Keratinocyte (primary cell): ENCODE data around the gene CD4. TPM values are rescaled to one million over a fixed set of nuclear protein-coding genes. Genes with fewer than 3 reads are reported as not detected.

Source experiments
- DNase-seq: peaks from one replicate; pipeline ENCODE4 v3.0.0-alpha.2; 2011; ENCODE audit warnings: low read depth, missing footprints, low spot score
- FAIRE-seq: peaks from 2 replicates; lab custom pipeline; 2011; peaks lifted over from hg19 to GRCh38; lab: Jason Lieb, UNC
- H2AFZ ChIP-seq: 2 replicates; pipeline ENCODE4 v1.6.0; 2012; ENCODE audit warnings: low read length, control low read depth, inconsistent platforms; ENCODE audit not compliant: control insufficient read depth
- H3K27ac ChIP-seq: 2 replicates; pipeline ENCODE4 v1.5.1; 2011; ENCODE audit warnings: low read length; ENCODE audit not compliant: control insufficient read depth, insufficient read depth
- H3K27me3 ChIP-seq: 3 replicates; pipeline ENCODE4 v1.6.0; 2011; ENCODE audit warnings: low read length; ENCODE audit not compliant: control insufficient read depth, insufficient read depth; ENCODE audit errors: extremely low read depth
- H3K36me3 ChIP-seq, 2 experiments: 2 replicates in 1 of 2; 3 replicates in 1 of 2; pipeline ENCODE4 v1.5.1; 2011; ENCODE audit warnings: low read length in 2 of 2, mild to moderate bottlenecking in 1 of 2; ENCODE audit not compliant: control insufficient read depth in 2 of 2, insufficient read depth in 2 of 2; ENCODE audit errors: extremely low read depth in 1 of 2
- H3K4me1 ChIP-seq: 3 replicates; pipeline ENCODE4 v1.5.1; 2011; ENCODE audit warnings: low read length; ENCODE audit not compliant: control insufficient read depth, insufficient read depth; ENCODE audit errors: extremely low read depth
- H3K4me2 ChIP-seq: 3 replicates; pipeline ENCODE4 v1.6.0; 2011; ENCODE audit warnings: low read depth, low read length; ENCODE audit not compliant: control insufficient read depth, insufficient read depth; ENCODE audit errors: extremely low read depth
- H3K4me3 ChIP-seq, 3 experiments: fragments of 200-600 bp in 1 of 3; sonication (generic) in 1 of 3; 2 replicates in 2 of 3; 3 replicates in 1 of 3; pipeline ENCODE4 v1.5.1; 2011 to 2016; ENCODE audit warnings: low read length in 3 of 3, mild to moderate bottlenecking in 3 of 3, control low read depth in 2 of 3, inconsistent platforms in 1 of 3, low read depth in 1 of 3, mixed read lengths in 1 of 3, mixed run types in 1 of 3, moderate library complexity in 1 of 3; ENCODE audit not compliant: control insufficient read depth in 2 of 3, insufficient read depth in 2 of 3; ENCODE audit errors: extremely low read depth in 1 of 3
- H3K79me2 ChIP-seq: 2 replicates; pipeline ENCODE4 v1.6.0; 2012; ENCODE audit warnings: low read length; ENCODE audit not compliant: control insufficient read depth, insufficient read depth
- H3K9ac ChIP-seq: 3 replicates; pipeline ENCODE4 v1.6.0; 2011; ENCODE audit warnings: low read length; ENCODE audit not compliant: control insufficient read depth, insufficient read depth; ENCODE audit errors: extremely low read depth
- H3K9me1 ChIP-seq: 3 replicates; pipeline ENCODE4 v1.6.0; 2011; ENCODE audit warnings: low read length; ENCODE audit not compliant: control insufficient read depth, insufficient read depth; ENCODE audit errors: extremely low read depth
- H3K9me3 ChIP-seq: 2 replicates; pipeline ENCODE4 v1.5.1; 2012; ENCODE audit warnings: low read depth, low read length; ENCODE audit not compliant: control insufficient read depth
- H4K20me1 ChIP-seq: 3 replicates; pipeline ENCODE4 v1.6.0; 2011; ENCODE audit warnings: low read length; ENCODE audit not compliant: control insufficient read depth, insufficient read depth; ENCODE audit errors: extremely low read depth
- EZH2 ChIP-seq: IDR thresholded peaks from one replicate; pipeline ENCODE4 v1.6.1; 2012; ENCODE audit warnings: inconsistent platforms, mild to moderate bottlenecking, low read length, moderate library complexity
- dilution Hi-C: fragments of 300-500 bp; cut with MboI; formaldehyde crosslinking; loops from one replicate; pipeline ENCODE4 v1.7.0; 2020; ENCODE audit warnings: low sequenced_read_pairs; ENCODE audit not compliant: extremely low pct_ligation_motif_present
- polyA plus RNA-seq, 5 experiments: library from polyadenylated mRNA; depleted of rRNA in 3 of 5; stranded (reverse) in 3 of 5; stranded (forward) in 1 of 5; unstranded in 1 of 5; fragments of >200 nt; gene quantifications; 1 replicate in 1 of 5; 2 replicates in 3 of 5; 3 replicates in 1 of 5; pipeline versions ENCODE4 v1.2.1 to v1.2.3, GENCODE V29; 2011 to 2012; ENCODE audit warnings: missing spikeins in 2 of 5, low read depth in 1 of 5, low replicate concordance in 1 of 5
- TF ChIP-seq, protein P1 (sequence below), 3 experiments: IDR thresholded peaks in 1 of 3; conservative IDR thresholded peaks in 1 of 3; optimal IDR thresholded peaks in 1 of 3; 2 replicates in 2 of 3; 3 replicates in 1 of 3; pipeline versions ENCODE3 to v1.5.1; 2011; ENCODE audit warnings: low read length in 3 of 3, mild to moderate bottlenecking in 3 of 3, moderate library complexity in 2 of 3, control low read depth in 1 of 3, inconsistent platforms in 1 of 3; ENCODE audit not compliant: insufficient read depth in 2 of 3; ENCODE audit errors: extremely low read depth in 1 of 3

The CD4 gene
- polyA plus RNA-seq, 1 donor (not counting 4 experiments of a cell fraction or from before 2014, with no cell fraction given) = 0.01 TPM

DNA sequence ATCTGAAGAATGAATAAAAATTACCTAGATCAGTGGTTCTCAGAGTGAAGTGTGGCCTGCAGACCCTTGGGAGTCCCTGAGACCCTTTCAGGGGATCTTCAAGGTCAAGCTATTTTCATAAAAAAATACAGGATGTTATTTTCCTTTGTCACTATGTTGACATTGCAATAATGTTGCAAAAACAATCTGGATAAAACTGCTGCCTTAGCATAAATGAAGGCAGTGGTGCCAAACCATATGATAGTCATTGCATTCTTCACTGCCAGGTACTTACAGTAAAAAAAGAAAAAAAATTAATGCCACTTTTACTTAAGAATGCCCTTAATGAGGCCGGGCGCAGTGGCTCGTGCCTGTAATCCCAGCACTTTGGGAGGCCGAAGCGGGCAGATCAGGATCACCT, 2.0 kb upstream of the CD4 start:
- Histone ChIP-seq H3K4me2 (no peak overlapping the region), H3K36me3 (no peaks in the 10 kb centered on the region), H3K79me2 (no peaks in the 10 kb centered on the region), H3K4me3 (no peak overlapping the region), H3K9me3 (no peaks in the 10 kb centered on the region), H2AFZ (no peak overlapping the region), H3K9me1 (no peaks in the 10 kb centered on the region), H3K4me1 (no peaks in the 10 kb centered on the region), H3K27me3 (peaks cover 14% of the 10 kb centered on the region), H3K9ac (no peak overlapping the region), H4K20me1 (no peaks in the 10 kb centered on the region), H3K27ac (no peak overlapping the region)
- FAIRE-seq = no peak
- no peak for DNase-seq
- TF ChIP-seq, protein P1, sequence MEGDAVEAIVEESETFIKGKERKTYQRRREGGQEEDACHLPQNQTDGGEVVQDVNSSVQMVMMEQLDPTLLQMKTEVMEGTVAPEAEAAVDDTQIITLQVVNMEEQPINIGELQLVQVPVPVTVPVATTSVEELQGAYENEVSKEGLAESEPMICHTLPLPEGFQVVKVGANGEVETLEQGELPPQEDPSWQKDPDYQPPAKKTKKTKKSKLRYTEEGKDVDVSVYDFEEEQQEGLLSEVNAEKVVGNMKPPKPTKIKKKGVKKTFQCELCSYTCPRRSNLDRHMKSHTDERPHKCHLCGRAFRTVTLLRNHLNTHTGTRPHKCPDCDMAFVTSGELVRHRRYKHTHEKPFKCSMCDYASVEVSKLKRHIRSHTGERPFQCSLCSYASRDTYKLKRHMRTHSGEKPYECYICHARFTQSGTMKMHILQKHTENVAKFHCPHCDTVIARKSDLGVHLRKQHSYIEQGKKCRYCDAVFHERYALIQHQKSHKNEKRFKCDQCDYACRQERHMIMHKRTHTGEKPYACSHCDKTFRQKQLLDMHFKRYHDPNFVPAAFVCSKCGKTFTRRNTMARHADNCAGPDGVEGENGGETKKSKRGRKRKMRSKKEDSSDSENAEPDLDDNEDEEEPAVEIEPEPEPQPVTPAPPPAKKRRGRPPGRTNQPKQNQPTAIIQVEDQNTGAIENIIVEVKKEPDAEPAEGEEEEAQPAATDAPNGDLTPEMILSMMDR (optimal IDR thresholded peaks at IDR 0.05 in 1 of 3, IDR thresholded peaks at IDR 0.05 in 1 of 3, conservative IDR thresholded peaks at IDR 0.05 in 1 of 3; ENCODE audit: extremely low read depth in 1 of 3, insufficient read depth in 2 of 3, low read length in 3 of 3) = no peak
- no peak for TF ChIP-seq EZH2
- dilution Hi-C loops = no loop called here

- Histone ChIP-seq H3K9me3 (no peaks in the 10 kb centered on the region), H3K27me3 (peaks cover 25% of the 10 kb centered on the region), H2AFZ (no peak overlapping the region), H3K9me1 (no peaks in the 10 kb centered on the region), H4K20me1 (no peaks in the 10 kb centered on the region), H3K79me2 (no peaks in the 10 kb centered on the region), H3K4me3 (no peak overlapping the region), H3K36me3 (no peaks in the 10 kb centered on the region), H3K4me2 (no peak overlapping the region), H3K4me1 (no peaks in the 10 kb centered on the region), H3K9ac (no peak overlapping the region), H3K27ac (no peak overlapping the region)
- no peak for DNase-seq
- no peak for FAIRE-seq
- no peak for TF ChIP-seq EZH2
- TF ChIP-seq, protein P1 (optimal IDR thresholded peaks at IDR 0.05 in 1 of 3, IDR thresholded peaks at IDR 0.05 in 1 of 3, conservative IDR thresholded peaks at IDR 0.05 in 1 of 3; ENCODE audit: extremely low read depth in 1 of 3, insufficient read depth in 2 of 3, low read length in 3 of 3) = no peak
- dilution Hi-C loops = no loop called here
Observed at GRCh38 chr12:6790496-6791150, 1.3 kb downstream of the CD4 start.
